Germinal center (tissue), 1 donor: Measurements from ENCODE around the gene CERS1.
"Not testable (repeated sequence)": the region's sequence is repeated elsewhere in the genome, so short reads cannot be mapped to it uniquely, and the experiment has no call there.

Experiments used
- DNase-seq: peaks from one replicate; pipeline ENCODE4 v3.0.0; 2012; ENCODE audit warnings: mixed read lengths, low spot score

The CERS1 gene

GRCh38 chr19:18919086-18919899 lies 23.3 kb upstream of the CERS1 start, which contains the start of the genes COPE and DDX49:
Gene COPE (minus strand): TSS chr19:18919387. CDS start chr19:18919348, 39 bp downstream.
Gene DDX49 (plus strand): TSS chr19:18919715. CDS start chr19:18919742, 27 bp downstream.
- peak; percentile 100 for DNase-seq

- DNase-seq: not testable (repeated sequence)
These were observed 21.6 kb upstream of the CERS1 start for GRCh38 chr19:18917593-18917992.

GRCh38 chr19:18915639-18916038 lies 19.7 kb upstream of the CERS1 start:
- DNase-seq: peak; percentile 60

- no peak for DNase-seq
These were observed 17.5 kb upstream of the CERS1 start for GRCh38 chr19:18913466-18913865.

- DNase-seq: no peak
These were observed 17.0 kb upstream of the CERS1 start for GRCh38 chr19:18912933-18913332.

GRCh38 chr19:18910801-18911436 lies 15.0 kb upstream of the CERS1 start:
- no peak for DNase-seq

GRCh38 chr19:18910010-18910409 lies 14.1 kb upstream of the CERS1 start:
- DNase-seq: no peak

- no peak for DNase-seq
These were observed 13.1 kb upstream of the CERS1 start for GRCh38 chr19:18908917-18909619.

- DNase-seq: no peak
These were observed 10.9 kb upstream of the CERS1 start for GRCh38 chr19:18906605-18907519.

GRCh38 chr19:18905513-18906236 lies 9.7 kb upstream of the CERS1 start:
- DNase-seq: no peak

GRCh38 chr19:18905058-18905456 lies 9.1 kb upstream of the CERS1 start:
- DNase-seq: no peak

- no peak for DNase-seq
These were observed 8.5 kb upstream of the CERS1 start for GRCh38 chr19:18904334-18905057.

GRCh38 chr19:18903156-18904037 lies 7.4 kb upstream of the CERS1 start:
- no peak for DNase-seq

- not testable (repeated sequence) for DNase-seq
These were observed 6.6 kb upstream of the CERS1 start for GRCh38 chr19:18902519-18902918.

- no peak for DNase-seq
These were observed 5.5 kb upstream of the CERS1 start for GRCh38 chr19:18901491-18901890.

GRCh38 chr19:18900700-18901481 lies 4.9 kb upstream of the CERS1 start:
- no peak for DNase-seq

- no peak for DNase-seq
These were observed 3.9 kb upstream of the CERS1 start for GRCh38 chr19:18899624-18900560.
